ENCODE measurements around the gene LACTB. TPM values are rescaled to one million over a fixed set of nuclear protein-coding genes. Genes with fewer than 3 reads are reported as not detected.

LACTB gene, protein sequence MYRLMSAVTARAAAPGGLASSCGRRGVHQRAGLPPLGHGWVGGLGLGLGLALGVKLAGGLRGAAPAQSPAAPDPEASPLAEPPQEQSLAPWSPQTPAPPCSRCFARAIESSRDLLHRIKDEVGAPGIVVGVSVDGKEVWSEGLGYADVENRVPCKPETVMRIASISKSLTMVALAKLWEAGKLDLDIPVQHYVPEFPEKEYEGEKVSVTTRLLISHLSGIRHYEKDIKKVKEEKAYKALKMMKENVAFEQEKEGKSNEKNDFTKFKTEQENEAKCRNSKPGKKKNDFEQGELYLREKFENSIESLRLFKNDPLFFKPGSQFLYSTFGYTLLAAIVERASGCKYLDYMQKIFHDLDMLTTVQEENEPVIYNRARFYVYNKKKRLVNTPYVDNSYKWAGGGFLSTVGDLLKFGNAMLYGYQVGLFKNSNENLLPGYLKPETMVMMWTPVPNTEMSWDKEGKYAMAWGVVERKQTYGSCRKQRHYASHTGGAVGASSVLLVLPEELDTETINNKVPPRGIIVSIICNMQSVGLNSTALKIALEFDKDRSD
- 10 to 100 TPM; 14.3 to 21.2 TPM for total RNA-seq
- long read RNA-seq, donor 1, transcript LACTB-201 (6 exons, 1,972 nt): major isoform, 6 of 8 reads
- long read RNA-seq, donor 1, partial matches to known transcripts: 1 of 8 reads
- long read RNA-seq, donor 1, other reads (novel, unspliced or antisense): 1 of 8 reads
- long read RNA-seq, donor 2, partial matches to known transcripts: 0 of 3 reads
- long read RNA-seq, donor 2, other reads (novel, unspliced or antisense): 3 of 3 reads

DNA sequence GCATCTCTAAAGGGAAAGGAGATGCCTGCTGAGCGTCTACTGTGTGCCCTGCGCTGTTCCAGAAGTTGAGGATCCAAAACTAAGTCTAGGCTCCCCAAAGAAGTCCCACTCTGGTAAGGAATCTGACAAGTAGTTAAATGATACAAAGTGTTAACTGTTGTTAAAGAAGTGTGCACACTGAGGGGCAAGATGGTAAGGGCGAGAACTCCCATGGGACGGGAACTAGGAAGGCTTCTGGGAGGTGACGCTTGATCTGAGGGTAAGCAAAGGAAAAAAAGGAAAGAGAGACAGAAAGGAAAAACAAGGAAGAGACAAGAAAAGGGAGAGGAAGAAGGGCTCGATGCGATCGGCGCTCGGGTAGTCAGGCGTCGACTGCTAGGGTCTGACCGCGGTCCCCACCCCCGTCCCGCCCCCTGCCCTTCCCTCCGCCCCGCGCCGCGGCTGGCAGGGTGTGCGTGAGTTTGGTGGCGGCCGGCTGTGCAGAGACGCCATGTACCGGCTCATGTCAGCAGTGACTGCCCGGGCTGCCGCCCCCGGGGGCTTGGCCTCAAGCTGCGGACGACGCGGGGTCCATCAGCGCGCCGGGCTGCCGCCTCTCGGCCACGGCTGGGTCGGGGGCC is at the start of gene LACTB:
LACTB (plus strand) TSS at position 480 of the 620 bp plus-strand sequence; CDS start at position 491, 11 bp downstream.
- DNase-seq (ENCODE audit: low spot score): peak; percentile 97
- intact Hi-C loops (cut with DNase I): no loop called here

DNA sequence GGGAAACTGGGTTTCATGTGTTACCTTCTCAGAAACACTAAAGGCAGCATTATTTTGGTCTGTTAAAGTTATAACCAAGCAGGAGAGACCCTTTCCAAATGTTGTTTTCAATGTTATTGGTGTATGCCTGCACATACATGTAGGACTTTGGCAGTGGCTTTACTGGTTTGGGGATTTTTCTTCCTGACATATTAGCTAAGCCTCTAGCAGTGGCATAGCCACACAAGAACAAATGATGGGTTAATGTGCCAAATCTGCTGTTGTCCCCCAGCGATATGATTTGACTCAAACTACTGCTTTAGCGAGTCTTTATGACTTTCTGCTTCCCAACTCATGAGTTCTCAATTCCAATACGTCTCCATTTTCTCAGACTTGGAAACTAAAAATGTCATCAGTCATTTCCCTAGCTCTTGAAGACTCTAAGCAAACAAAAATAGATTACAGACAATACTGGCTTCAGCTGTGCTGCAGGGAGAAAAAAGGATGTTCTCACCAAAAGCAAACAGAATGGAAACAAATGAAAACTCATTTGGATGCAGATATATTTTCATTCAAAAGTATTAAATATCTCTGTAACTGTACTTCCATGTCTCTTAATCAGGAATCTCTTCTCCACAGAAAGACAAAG is 49.5 kb upstream of the LACTB start:
- intact Hi-C loops (cut with DNase I): no loop called here
- DNase-seq (ENCODE audit: low spot score): no peak

DNA sequence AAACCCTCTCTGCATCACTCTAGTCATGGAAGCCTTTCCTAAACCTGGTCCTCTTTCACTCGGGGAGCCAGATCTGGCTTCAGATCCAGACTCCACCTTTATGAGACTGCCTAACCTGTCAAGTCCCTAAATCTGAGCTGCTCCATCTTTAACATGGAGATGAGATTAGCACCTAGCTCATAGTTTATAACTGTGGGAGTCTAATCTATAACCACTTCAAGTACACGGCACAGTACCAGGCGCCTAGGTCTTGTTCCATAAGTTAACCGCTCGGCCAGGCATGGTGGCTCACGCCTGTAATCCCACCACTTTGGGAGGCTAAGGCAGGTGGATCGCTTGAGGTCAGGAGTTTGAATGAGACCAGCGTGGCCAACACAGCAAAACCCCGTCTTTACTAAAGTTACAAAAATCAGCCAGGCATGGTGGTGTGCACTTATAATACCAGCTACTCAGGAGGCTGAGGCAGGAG is 48.8 kb upstream of the LACTB start:
- intact Hi-C loops (cut with DNase I): no loop called here
- no peak for DNase-seq (ENCODE audit: low spot score)

DNA sequence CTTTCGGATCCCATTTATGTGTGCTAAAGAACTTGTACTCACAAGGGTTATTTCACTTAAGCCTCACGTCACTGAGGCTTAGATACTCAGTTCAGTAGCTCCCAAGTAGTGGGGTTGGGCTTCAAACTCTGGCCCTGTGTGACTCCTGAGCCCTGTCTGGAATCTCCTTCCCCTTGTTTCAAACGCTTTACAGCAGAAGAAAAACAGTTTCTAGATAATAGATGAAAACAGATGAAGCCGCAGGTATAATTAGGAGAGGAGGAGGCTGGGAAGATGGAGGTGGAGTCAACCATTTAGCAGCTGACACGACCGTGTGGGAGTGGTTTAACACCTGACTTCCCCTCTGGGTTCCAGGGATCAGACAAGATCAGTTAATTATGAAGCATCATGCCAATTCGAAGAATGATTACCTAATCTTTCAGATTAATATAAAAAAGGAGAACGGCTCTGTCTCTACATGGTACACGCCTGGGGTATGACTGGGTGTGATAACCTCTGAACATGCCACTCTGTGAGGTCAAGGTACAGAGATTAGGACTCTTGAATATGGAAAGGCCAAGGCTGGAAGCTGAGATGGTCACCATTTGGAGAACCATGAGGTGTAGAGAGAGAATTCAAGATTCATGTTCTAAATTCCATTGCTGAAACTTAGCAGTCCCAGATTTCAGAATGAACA is 48.0 kb upstream of the LACTB start:
- DNase-seq (ENCODE audit: low spot score): no peak
- intact Hi-C loops (cut with DNase I): no loop called here

DNA sequence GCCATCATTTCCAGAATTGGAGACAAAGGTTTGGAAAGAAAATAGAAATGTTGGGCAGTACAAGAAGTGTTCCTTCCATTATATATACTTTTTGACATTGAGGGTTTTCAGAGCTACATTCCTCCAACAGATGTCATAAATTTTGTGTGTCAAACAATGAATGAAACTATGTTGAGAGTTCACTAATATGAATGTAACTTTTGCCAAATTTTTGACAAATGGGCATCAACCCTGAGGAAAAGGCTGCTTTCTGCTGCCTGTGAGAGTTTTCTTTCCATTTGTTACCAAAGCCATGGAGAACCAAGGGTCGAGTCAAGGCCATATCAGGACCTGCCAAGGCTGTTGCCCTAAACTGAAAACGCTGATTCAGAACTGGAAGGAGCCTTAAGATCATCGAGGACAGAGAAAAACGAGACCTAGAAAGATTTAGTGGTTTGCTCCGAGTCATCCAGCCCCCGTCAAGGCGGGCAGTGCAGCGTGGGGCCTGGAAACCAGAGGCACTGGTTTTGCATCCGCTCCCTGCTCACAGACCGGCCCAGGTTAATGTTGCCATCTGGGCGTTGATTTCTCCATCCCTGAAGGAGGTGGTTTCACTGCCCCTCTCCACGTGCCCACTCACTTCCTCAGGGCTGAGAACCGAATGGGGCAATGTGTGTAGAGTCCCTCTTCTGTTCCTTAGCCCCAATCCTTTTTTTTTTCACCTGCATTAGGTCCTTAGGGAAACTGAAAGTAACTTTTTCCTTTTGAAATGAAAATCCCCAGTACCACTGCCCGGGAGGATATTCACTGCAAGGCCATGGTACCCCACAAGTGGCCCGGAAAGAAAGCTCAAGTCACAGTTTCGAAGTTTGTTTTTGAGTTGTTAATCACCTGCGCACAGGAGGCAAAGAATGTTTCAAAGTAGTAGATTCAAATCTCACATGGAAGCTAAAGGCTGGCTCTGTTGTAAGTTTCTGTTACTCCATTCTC is 46.4 kb upstream of the LACTB start:
- intact Hi-C loops (cut with DNase I): no loop called here
- no peak for DNase-seq (ENCODE audit: low spot score)

DNA sequence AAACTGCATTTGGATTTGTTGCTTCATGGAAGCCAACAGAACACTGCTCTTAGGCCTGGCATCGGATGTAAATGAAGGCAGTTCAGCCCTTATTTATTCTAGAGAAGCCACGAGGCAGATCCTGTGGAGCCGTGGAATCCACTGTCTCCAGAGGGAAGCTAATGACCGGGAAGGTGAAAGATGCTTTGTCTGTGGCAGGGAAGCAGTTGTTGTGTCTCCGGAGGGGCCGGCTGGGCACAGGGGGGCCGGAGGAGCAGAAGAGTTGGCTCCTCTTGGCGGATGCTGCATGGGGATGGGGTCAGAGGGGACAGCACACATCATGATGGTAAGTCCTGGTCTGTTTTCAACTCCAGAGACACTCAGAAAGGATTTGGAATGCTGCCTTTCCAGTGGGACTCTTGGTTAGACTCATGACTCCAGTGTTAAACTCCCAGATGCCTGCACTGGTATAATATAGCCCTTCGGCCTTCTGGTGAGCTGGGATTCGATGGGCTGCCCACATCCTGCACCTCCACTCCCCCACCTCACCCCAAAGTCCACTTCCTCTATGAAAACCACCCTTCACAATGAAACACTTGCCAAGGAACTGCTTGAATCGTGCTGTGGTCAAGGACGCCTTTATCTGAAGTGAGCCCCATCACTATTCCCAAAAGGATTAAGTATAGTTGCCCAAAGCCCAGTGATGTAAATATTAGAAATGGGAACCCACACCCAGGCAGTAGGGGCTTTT is 45.5 kb upstream of the LACTB start:
- intact Hi-C loops (cut with DNase I): no loop called here
- DNase-seq (ENCODE audit: low spot score): no peak

DNA sequence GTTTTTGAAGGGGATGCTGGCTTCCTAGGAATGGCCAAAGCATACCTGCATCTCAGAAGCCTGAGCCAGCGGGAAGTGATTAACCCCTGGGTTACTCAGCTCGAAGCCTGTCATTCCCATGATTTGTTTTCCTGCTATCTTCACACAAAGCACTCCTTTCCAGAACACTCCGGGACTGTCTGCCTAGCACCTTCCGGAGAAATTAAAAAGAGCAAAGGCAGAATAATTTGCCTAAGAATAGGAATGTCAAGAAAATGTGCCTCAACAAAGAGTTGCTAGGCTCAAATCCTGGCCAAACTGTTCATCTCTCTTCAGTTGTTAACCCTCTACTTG is 45.0 kb upstream of the LACTB start:
- intact Hi-C loops (cut with DNase I): no loop called here
- DNase-seq (ENCODE audit: low spot score): no peak

DNA sequence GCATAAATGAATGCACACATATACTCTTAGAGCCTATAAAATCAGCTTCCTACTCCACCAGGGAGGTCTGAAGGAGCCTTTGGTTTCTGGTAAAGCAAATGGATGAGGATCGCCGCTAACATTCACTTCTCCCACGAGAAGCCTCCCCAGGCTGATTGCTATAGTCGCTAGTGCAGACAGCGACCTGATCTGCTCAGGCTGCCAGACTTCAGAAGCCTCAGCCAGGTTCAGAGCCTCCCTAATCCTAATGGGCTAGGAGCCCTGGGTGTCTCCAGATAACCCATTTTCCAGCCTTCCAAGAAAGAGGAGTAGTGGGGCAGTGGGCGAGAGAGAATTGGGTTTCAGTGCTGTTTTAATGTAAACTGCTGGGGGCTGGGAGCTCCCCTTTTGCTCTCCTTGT is 43.7 kb upstream of the LACTB start:
- no peak for DNase-seq (ENCODE audit: low spot score)
- intact Hi-C loops (cut with DNase I): no loop called here

DNA sequence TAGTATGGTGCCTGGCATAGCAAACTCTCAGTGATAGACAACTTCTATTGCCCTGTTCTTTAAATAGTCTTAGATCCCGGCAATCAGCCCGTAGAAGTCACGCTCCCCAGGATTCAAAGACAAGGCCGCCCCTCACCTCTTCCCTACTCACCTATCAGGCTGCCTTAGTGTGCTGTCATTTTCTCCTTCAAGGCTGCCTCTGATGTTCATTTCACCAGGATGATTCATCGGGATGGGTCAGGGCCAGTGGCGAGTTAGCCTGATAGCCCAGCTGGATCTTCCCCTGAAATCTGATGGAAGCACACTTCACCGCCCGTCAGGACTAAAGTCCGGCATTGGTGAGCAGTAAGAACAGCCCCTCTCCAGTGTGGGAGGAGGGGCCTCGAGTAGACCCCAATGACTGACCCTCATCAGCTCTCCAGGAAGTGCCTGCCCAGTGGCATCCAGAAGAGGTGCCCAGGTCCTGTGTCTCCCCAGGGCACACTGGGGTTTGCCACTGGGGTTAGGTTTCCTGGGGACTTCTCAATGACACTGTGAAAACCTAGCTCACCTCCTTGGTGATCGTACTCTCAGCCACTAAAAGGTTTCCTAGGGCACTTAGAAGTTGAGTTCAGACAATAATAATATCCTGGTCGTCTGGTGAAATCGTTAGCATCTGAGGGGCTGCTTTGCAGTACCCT is 41.6 kb upstream of the LACTB start:
- DNase-seq (ENCODE audit: low spot score): no peak
- intact Hi-C loops (cut with DNase I): no loop called here

DNA sequence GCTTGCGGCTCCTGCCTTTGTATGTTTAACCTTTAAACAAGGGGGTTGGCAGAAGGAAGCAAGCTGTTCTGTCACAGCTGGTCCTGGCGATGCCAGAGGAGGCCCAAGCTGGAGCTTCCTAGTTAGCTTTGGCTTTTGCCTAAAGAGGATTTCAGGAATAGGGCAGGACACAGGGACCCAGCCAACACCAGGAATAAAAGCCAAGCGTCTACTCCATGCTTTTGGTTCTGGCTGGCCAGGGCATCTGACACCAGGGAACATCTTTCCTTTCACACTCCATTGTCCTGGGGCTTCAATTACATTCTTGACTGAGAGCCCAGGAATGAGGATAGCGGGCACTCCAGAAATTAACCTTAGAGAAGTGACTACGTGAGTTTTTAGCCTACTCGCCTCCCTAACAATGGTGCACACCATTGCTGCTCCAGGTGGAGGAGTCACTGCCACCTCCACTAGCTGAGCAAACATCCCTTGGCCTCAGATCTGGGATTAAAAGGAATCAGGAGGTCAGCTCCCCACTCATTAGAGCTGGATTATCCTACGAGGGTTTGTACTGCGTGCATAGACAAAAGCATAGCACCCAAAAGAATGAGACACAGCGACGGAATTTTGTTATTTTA is 40.9 kb upstream of the LACTB start:
- intact Hi-C loops (cut with DNase I): no loop called here
- no peak for DNase-seq (ENCODE audit: low spot score)

DNA sequence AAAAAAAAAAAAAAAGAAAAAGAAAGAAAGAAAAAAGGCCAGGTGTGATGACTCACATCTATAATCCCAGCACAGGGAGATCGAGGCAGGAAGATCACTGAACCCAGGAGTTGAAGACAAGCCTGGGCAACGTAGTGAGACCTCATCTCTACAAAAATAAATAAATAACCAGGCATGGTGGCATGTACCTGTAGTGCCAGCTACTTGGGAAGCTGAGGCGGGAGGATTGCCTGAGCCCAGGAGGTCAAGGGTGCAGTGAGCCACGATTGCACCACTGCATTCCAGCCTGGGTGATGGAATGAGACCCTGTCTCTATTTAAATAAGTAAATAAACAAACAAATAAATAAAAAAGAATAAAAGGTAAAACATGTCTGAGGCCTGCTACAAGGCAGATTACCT is 39.3 kb upstream of the LACTB start:
- intact Hi-C loops (cut with DNase I): no loop called here
- DNase-seq (ENCODE audit: low spot score): no peak

DNA sequence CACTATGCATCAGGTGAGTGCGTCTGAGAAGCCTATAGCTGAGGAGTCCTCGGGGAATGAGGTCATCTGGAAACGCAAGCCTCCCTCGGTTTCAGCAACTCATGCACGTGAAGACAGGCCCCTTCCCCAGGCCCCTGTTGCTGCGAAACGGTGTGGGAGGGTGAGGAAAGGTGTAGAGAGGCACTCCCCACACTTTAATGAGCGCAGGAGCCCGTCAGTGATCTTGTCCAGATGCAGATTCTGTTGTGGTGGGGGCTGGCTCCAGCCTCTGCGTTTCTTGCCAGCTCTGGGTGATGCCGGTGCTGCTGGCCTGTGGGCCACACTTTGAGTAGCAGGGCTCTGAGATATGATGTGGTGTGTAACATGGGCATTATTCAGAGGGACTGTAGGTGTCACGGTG is 38.6 kb upstream of the LACTB start:
- intact Hi-C loops (cut with DNase I): no loop called here
- no peak for DNase-seq (ENCODE audit: low spot score)

DNA sequence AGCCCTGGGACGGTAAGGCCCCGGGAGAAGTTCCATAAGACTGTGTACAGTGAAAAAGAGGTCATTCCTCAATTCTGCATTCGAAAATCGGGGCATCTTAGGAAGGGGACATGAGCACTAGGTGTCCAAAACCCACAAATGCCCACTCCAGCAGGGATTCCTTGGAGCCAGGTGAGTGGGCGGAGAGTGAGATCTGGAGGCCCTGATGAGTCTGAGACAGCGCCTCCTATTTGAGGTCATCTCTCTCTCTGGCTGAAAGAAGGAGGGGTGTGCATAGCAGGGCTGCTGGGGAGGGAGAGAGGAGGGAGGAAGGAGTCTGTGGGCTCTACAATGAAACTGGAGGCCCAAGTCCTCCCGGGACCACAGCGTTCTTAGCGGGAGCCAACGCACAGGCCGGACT is 38.1 kb upstream of the LACTB start:
- intact Hi-C loops (cut with DNase I): no loop called here
- DNase-seq (ENCODE audit: low spot score): no peak

DNA sequence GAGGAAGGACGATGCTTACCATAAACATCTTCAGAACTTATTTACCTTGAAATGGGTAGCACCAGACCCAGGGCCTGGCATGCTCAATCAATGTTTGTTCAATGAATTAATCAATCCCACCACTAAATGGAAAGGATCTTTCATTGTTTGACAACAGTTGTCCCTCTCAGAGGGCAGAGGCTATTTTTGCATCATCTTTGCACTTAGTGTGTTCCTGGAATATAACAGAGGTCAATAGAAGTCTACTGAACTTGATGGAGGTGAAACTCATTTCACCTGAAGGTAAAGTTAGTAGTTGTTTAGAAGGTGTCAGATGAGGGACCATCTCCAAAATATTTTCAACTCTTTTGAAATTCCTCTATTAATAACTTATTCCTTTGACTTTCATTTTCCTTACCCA is 36.9 kb upstream of the LACTB start:
- intact Hi-C loops (cut with DNase I): no loop called here

DNA sequence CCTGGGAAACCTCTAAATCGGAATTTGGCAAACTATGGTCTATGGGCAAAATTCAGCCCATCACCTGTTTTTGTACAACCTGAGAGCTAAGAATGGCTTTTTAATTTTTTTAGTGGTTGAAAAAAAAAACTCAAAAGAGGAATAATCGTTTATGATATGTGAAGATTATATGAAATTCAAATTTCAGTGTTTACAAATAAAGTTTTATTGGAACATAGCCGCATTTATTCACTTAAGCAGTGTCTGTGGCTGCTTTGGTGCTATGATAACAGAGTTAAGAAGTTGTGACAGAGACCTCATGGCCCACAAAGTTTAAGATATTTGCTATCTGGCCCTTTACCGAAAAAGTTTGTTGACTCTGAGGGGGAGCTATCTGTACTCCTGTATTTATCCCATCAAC is 36.4 kb upstream of the LACTB start:
- intact Hi-C loops (cut with DNase I): no loop called here
- no peak for DNase-seq (ENCODE audit: low spot score)

More for the DNA sequence above, 36.9 kb upstream of the LACTB start:
- no peak for DNase-seq (ENCODE audit: low spot score)

DNA sequence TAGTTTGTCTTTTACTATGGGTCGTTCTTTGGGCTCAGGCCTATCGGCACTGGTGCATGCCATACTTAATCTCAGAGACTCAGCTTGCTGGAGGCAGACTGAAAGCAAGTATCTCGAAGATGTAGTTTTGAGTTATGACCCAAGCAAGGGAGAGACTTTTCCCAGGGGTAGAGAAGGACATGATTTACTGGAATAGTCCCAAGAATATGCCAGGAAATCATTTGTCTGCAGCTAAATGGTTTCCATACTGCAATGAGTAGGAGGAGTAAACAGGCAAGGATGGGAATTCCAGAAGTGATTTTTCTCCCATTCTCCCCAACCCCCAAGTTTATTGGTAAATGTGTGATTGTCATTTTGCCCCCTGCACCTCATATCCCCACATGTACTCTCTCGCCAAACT is 35.4 kb upstream of the LACTB start:
- DNase-seq (ENCODE audit: low spot score): no peak
- intact Hi-C loops (cut with DNase I): no loop called here

DNA sequence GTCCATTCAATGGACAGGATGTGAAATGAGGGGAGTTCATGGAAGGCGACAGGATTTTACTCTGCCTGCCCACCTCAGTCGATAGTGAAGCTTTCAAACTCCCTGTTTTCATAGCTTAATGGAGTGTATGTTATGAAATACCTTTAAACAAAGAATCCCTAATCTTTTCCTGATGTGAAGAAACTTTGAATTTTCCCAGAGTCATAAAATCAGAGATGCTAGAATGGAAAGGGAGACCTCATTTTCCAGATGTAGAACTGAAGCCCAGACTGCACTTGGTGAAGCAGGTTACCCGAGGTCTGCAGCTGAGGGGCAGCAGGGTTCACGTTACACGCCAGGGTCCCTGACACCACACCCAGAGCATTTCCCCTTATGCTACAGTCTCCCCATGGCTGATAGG is 34.7 kb upstream of the LACTB start:
- DNase-seq (ENCODE audit: low spot score): no peak
- intact Hi-C loops (cut with DNase I): no loop called here
